Type B pancreatic cell (in vitro differentiated cells): ENCODE results near the gene NOL11. TPM values are rescaled to one million over a fixed set of nuclear protein-coding genes. Genes with fewer than 3 reads are reported as not detected.
"Not testable (repeated sequence)": the region's sequence is repeated elsewhere in the genome, so short reads cannot be mapped to it uniquely, and the experiment has no call there.

Source experiments
- DNase-seq: peaks from one replicate; pipeline ENCODE4 v3.0.0; 2021; ENCODE audit warnings: mixed read lengths; ENCODE audit not compliant: unreplicated experiment; ENCODE audit errors: extremely low spot score
- H3K27ac Mint-ChIP-seq: 2 replicates; pipeline ENCODE4 v1.8.0; 2021; ENCODE audit warnings: mild to moderate bottlenecking, mixed read lengths
- H3K27me3 Mint-ChIP-seq: 2 replicates; pipeline ENCODE4 v1.8.0; 2021; ENCODE audit warnings: mixed read lengths
- H3K36me3 Mint-ChIP-seq: 2 replicates; pipeline ENCODE4 v1.8.0; 2021; ENCODE audit warnings: mixed read lengths
- H3K4me1 Mint-ChIP-seq: one replicate; pipeline ENCODE4 v1.8.0; 2021; ENCODE audit warnings: mixed read lengths; ENCODE audit not compliant: unreplicated experiment
- H3K4me3 Mint-ChIP-seq: 2 replicates; pipeline ENCODE4 v1.8.0; 2021; ENCODE audit warnings: mild to moderate bottlenecking, mixed read lengths
- H3K9me3 Mint-ChIP-seq: 2 replicates; pipeline ENCODE4 v1.8.0; 2021; ENCODE audit warnings: mixed read lengths
- total RNA-seq: library from RNA; stranded (reverse); gene quantifications from 2 replicates; pipeline ENCODE4 v1.2.1, GENCODE V29; 2021; ENCODE audit warnings: low replicate concordance
- TF ChIP-seq, protein P1 (sequence below): fragments of 200-600 bp; sonication (generic); conservative IDR thresholded peaks from 2 replicates; pipeline ENCODE4 v1.5.0; 2021; ENCODE audit warnings: antibody characterized with exemption, mild to moderate bottlenecking

The NOL11 gene
- total RNA-seq, 1 donor from 2014 or later = 56.5 TPM

DNA sequence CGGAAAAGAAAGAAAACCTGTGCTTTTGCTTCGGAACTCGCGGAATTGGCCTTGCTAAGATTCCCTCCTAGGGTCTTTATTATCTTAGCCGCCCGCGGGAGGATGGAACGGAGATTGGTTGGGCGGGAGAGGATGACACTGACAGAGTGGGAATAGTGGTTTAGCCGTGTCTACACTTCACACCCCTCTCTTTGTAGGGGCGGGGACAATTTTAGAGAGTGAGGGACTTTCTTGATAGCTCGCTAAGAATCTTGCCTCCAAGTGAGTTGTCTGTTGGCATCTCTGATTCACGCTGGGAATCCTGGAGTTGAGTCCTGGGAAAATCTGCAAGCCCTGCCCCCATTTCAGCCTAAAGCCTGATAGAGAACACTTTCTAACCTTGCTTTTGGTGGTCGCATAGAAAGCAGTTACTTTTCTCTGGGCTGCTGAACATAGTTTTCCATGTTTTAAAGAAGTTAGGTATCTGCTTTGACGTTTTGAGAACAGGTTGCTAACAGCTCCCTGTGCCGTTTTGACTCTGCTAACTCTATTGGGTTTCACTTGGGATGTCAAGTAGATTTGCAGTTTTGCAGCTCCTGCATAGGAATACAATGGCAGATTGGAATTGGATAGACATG lies 697 bp downstream of the NOL11 start:
- Mint-ChIP-seq H3K27ac (peak overlapping the region; percentile 99), H3K4me3 (peak overlapping the region; percentile 100), H3K27me3 (no peaks in the 10 kb centered on the region), H3K4me1 (peaks cover 10% of the 10 kb centered on the region), H3K36me3 (peaks cover 12% of the 10 kb centered on the region), H3K9me3 (no peaks in the 10 kb centered on the region)
- DNase-seq = no peak
- TF ChIP-seq, protein P1, sequence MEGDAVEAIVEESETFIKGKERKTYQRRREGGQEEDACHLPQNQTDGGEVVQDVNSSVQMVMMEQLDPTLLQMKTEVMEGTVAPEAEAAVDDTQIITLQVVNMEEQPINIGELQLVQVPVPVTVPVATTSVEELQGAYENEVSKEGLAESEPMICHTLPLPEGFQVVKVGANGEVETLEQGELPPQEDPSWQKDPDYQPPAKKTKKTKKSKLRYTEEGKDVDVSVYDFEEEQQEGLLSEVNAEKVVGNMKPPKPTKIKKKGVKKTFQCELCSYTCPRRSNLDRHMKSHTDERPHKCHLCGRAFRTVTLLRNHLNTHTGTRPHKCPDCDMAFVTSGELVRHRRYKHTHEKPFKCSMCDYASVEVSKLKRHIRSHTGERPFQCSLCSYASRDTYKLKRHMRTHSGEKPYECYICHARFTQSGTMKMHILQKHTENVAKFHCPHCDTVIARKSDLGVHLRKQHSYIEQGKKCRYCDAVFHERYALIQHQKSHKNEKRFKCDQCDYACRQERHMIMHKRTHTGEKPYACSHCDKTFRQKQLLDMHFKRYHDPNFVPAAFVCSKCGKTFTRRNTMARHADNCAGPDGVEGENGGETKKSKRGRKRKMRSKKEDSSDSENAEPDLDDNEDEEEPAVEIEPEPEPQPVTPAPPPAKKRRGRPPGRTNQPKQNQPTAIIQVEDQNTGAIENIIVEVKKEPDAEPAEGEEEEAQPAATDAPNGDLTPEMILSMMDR = no peak

DNA sequence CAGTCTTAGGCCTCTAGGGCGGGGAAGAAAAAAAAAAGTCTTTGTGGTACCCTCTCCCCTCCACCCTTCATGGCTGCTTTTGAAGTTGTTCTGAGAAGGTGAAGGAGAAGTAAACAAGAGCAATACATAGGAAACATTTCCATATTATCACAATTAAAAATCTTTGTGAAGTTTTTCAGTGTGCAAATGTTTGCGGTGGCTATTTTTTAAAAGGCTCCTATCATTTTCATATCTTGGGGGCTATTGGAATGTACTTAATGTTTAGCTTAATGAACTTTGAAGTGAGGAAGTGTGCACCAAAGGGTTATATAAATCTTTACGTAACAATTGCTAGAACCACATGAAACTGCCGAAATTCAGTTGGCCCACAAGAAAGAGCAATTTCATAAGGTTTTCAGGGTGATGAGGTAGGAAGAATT lies 7.6 kb downstream of the NOL11 start:
- TF ChIP-seq, protein P1 = no peak
- H3K4me1 Mint-ChIP-seq = no peaks in the 10 kb centered on the region
- no peak for DNase-seq
- peaks cover 41% of the 10 kb centered on the region for H3K36me3 Mint-ChIP-seq
- no peaks in the 10 kb centered on the region for H3K27me3 Mint-ChIP-seq
- no peak overlapping the region for H3K27ac Mint-ChIP-seq
- H3K4me3 Mint-ChIP-seq = no peak overlapping the region
- no peaks in the 10 kb centered on the region for H3K9me3 Mint-ChIP-seq

DNA sequence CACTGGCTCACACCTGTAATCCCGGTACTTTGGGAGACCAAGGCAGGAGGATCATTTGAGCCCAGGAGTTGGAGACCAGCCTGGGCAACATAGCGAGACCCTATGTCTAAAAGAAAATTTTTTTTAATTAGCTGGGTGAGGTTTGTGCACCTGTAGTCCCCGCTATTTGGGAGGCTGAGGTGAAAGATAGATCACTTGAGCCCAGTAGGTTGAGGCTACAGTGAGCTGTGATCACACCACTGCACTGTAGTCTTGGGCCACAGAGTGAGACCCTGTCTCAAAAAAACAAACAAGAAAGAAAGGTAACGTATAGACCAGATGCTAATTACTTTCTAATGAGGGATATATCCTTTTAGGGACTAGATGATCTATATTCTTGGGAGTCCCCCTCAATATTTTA lies 8.1 kb downstream of the NOL11 start:
- Mint-ChIP-seq H3K27me3 (no peaks in the 10 kb centered on the region), H3K36me3 (peaks cover 45% of the 10 kb centered on the region), H3K9me3 (no peaks in the 10 kb centered on the region), H3K4me1 (no peaks in the 10 kb centered on the region), H3K27ac (no peak overlapping the region), H3K4me3 (no peak overlapping the region)
- TF ChIP-seq, protein P1 = no peak
- no peak for DNase-seq

DNA sequence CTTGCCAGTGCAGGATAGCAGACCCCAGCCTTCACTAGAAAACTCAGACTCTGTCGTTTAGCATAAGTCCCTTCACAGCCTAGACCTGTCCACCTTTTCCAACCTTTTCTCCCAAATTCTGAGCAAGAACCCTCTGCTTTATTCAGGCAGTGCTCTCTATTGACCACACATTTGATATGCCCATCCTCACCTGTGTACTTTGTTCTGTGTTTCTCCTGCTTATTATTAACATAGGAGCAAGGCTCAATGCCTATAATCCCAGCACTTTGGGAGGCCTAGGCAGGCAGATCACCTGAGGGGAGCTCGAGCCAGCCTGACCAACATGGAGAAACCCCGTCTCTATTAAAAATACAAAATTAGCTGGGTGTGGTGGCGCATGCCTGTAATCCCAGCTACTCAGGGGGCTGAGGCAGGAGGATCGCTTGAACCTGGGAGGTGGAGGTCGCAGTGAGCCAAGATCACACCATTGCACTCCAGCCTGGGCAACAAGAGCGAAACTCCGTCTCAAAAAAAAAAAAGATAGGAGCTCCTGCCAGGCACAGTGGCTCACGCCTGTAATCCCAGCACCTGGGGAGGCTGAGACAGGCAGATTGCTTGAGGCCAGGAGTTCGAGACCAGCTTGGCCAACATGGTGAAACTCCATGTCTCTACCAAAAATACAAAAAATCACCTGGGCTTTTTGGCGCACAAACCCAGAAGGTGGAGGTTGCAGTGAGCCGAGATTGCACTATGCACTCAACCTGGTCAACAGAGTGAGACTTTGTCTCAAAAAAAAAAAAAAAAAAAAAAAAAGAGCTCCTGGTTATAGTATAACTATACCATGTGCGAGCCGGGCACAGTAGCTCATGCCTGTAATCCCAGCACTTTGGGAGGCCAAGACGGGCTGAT lies 9.7 kb downstream of the NOL11 start:
- DNase-seq = peak; percentile 10
- not testable (repeated sequence) for H3K4me3 Mint-ChIP-seq, H3K27me3 Mint-ChIP-seq, H3K9me3 Mint-ChIP-seq, H3K4me1 Mint-ChIP-seq, H3K27ac Mint-ChIP-seq
- peaks cover 42% of the 10 kb centered on the region for H3K36me3 Mint-ChIP-seq

DNA sequence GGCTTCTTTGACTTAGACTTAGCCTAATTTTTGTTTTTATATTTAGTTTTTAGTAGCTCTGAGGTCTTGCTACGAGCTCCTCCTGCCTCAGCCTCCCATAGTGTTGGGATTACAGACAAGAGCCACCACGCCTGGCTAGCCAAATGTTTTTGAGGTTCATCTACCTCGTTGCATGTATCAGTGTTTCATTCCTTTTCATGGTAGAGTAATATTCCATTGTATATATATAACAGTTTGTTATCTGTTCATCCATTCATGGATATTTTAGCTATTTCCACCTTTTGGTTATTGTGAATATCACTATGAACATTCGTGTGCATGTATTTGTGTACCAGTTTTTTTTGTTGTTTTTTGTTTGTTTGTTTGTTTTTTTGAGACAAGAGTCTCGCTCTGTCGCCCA lies 12.2 kb downstream of the NOL11 start:
- no peak for DNase-seq
- Mint-ChIP-seq H3K27ac (no peak overlapping the region), H3K27me3 (no peaks in the 10 kb centered on the region), H3K4me1 (no peaks in the 10 kb centered on the region), H3K4me3 (no peak overlapping the region), H3K9me3 (peaks cover 5% of the 10 kb centered on the region), H3K36me3 (peaks cover 58% of the 10 kb centered on the region)
- TF ChIP-seq, protein P1 = no peak

DNA sequence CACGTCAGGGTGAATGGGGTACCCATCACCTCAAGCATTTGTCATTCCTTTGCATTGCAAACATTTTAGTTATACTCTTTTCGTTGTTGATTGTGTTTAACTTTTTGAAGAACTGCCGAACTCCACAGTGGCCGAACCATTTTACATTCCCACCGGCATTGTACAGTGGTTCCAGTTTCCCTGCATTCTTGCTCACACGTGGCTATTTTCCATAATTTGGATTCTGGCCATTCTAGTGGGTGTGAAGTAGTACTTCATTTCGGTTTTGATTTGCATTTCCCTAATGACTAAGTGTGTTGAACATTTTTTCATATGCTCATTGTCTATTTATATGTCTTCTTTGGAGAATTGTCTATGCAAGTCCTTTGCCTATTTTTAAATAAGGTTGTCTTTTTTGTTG lies 13.0 kb downstream of the NOL11 start:
- Mint-ChIP-seq H3K27me3 (no peaks in the 10 kb centered on the region), H3K4me1 (no peaks in the 10 kb centered on the region), H3K9me3 (peaks cover 5% of the 10 kb centered on the region), H3K4me3 (no peak overlapping the region), H3K27ac (no peak overlapping the region), H3K36me3 (peaks cover 58% of the 10 kb centered on the region)
- TF ChIP-seq, protein P1 = no peak
- DNase-seq = no peak
